GM12878 (cell line): ENCODE measurements around the gene MGLL. TPM values are rescaled to one million over a fixed set of nuclear protein-coding genes. Genes with fewer than 3 reads are reported as not detected.

Experiments
- ATAC-seq: fragments of 200-7000 bp; cut with Tn5 transposase; 3 replicates; pipeline ENCODE4 v1.9.1; 2020; ENCODE audit warnings: mild to moderate bottlenecking, moderate library complexity
- BruUV-seq: library from RNA; stranded (reverse); fragments of 400-500 nt; replicated peaks from 2 replicates; lab custom pipeline; 2021; lab: Mats Ljungman, UMichigan
- CTCF ChIA-PET: fragments of 300-600 bp; sonication (Branson Sonifier 250); formaldehyde crosslinking; extraction: SDS; loops from one replicate; lab custom pipeline; 2021; ENCODE audit warnings: inconsistent platforms; lab: Yijun Ruan, JAX
- POLR2A ChIA-PET: fragments of 350-600 bp; formaldehyde crosslinking; extraction: SDS; loops from one replicate; lab custom pipeline; 2021; ENCODE audit warnings: inconsistent platforms; lab: Charles Lee
- RAD21 ChIA-PET: fragments of 300-600 bp; sonication (Branson Sonifier 250); formaldehyde crosslinking; loops from one replicate; lab custom pipeline; 2023; ENCODE audit warnings: antibody characterized with exemption; ENCODE audit not compliant: unreplicated experiment; lab: Charles Lee
- SMC1A ChIA-PET: fragments of 300-600 bp; sonication (Branson Sonifier 250); formaldehyde crosslinking; loops from one replicate; lab custom pipeline; 2023; ENCODE audit not compliant: unreplicated experiment, uncharacterized antibody; lab: Charles Lee
- DNase-seq: peaks from one replicate; pipeline ENCODE4 v3.0.0-alpha.2; 2011; ENCODE audit warnings: low read depth, low spot score
- FAIRE-seq: peaks from 3 replicates; lab custom pipeline; 2011; peaks lifted over from hg19 to GRCh38; lab: Jason Lieb, UNC
- H2AFZ ChIP-seq: 2 replicates; pipeline ENCODE4 v1.6.0; 2011; ENCODE audit warnings: low read depth, low read length, control low read depth; ENCODE audit not compliant: control insufficient read depth
- H3K27ac ChIP-seq: 2 replicates; pipeline ENCODE4 v1.5.1; 2011; ENCODE audit warnings: control low read depth; ENCODE audit not compliant: control insufficient read depth, insufficient read depth
- H3K27me3 ChIP-seq, 2 experiments: replicated peaks in 1 of 2; 2 replicates each; pipeline versions ENCODE4 v1.6.0 to v1.6.1; 2011; ENCODE audit warnings: low read length in 1 of 2; ENCODE audit not compliant: control insufficient read depth in 2 of 2, insufficient read depth in 2 of 2
- H3K36me3 ChIP-seq, 2 experiments: 2 replicates each; pipeline ENCODE4 v1.5.1; 2011; ENCODE audit warnings: low read length in 1 of 2; ENCODE audit not compliant: control insufficient read depth in 2 of 2, insufficient read depth in 2 of 2
- H3K4me1 ChIP-seq: 2 replicates; pipeline ENCODE4 v1.6.1; 2011; ENCODE audit warnings: mild to moderate bottlenecking, low read length, moderate library complexity, mixed read lengths; ENCODE audit not compliant: control insufficient read depth, insufficient read depth
- H3K4me2 ChIP-seq: 2 replicates; pipeline ENCODE4 v1.6.0; 2011; ENCODE audit warnings: control low read depth; ENCODE audit not compliant: control insufficient read depth, insufficient read depth
- H3K4me3 ChIP-seq: fragments of 200-600 bp; sonication (generic); 2 replicates; pipeline ENCODE4 v1.5.1; 2016
- H3K79me2 ChIP-seq: 2 replicates; pipeline ENCODE4 v1.6.0; 2011; ENCODE audit warnings: low read length; ENCODE audit not compliant: control insufficient read depth, insufficient read depth
- H3K9ac ChIP-seq: 2 replicates; pipeline ENCODE4 v1.8.0; 2011; ENCODE audit warnings: low read length, control low read depth, mixed read lengths; ENCODE audit not compliant: control insufficient read depth, insufficient read depth
- H3K9me3 ChIP-seq: replicated peaks from 3 replicates; pipeline ENCODE4 v1.5.1; 2011; ENCODE audit warnings: mild to moderate bottlenecking, low read length; ENCODE audit not compliant: control insufficient read depth, insufficient read depth
- H4K20me1 ChIP-seq: 2 replicates; pipeline ENCODE4 v1.6.0; 2011; ENCODE audit not compliant: control insufficient read depth, insufficient read depth
- ASH2L ChIP-seq: fragments of 300-600, 200-600 bp; sonication (generic); IDR thresholded peaks from 2 replicates; pipeline ENCODE4 v1.6.1; 2017; ENCODE audit warnings: low read depth, mild to moderate bottlenecking, borderline replicate concordance
- BCLAF1 ChIP-seq: fragments of 450-650 bp; IDR thresholded peaks from 2 replicates; pipeline ENCODE4 v1.6.1; 2017; ENCODE audit warnings: antibody characterized with exemption, mild to moderate bottlenecking, moderate library complexity
- CBX5 ChIP-seq: sonication (generic); IDR thresholded peaks from 2 replicates; pipeline ENCODE4 v1.6.1; 2016; ENCODE audit warnings: low read depth, moderate library complexity, mild to moderate bottlenecking, inconsistent platforms
- GATAD2B ChIP-seq: fragments of 450-650 bp; conservative IDR thresholded peaks from 2 replicates; pipeline ENCODE4 v1.6.1; 2017; ENCODE audit warnings: low read depth, mild to moderate bottlenecking, moderate library complexity
- HSF1 ChIP-seq: fragments of 150-350 bp; IDR thresholded peaks from 2 replicates; pipeline ENCODE4 v1.6.1; 2014; ENCODE audit warnings: mild to moderate bottlenecking, low read depth, low read length
- MAX ChIP-seq: IDR thresholded peaks from 2 replicates; pipeline ENCODE4 v1.6.1; 2012; ENCODE audit warnings: low read depth, low read length, improper control_type of control experiment
- RAD21 ChIP-seq: IDR thresholded peaks from 2 replicates; pipeline ENCODE4 v1.6.1; 2011; ENCODE audit warnings: mild to moderate bottlenecking, low read depth, low read length, moderate library complexity; ENCODE audit not compliant: insufficient read depth
- RUNX3 ChIP-seq: IDR thresholded peaks from 2 replicates; pipeline ENCODE4 v1.6.1; 2012; ENCODE audit warnings: low read length, inconsistent platforms
- SUPT20H ChIP-seq: IDR thresholded peaks from 2 replicates; pipeline ENCODE4 v1.6.1; 2011; ENCODE audit warnings: low read depth, mild to moderate bottlenecking, low read length, moderate library complexity, borderline replicate concordance; ENCODE audit not compliant: control insufficient read depth
- YBX1 ChIP-seq: fragments of 450-650 bp; IDR thresholded peaks from 2 replicates; pipeline ENCODE4 v1.6.1; 2016; ENCODE audit warnings: antibody characterized with exemption
- ZSCAN29 ChIP-seq: fragments of 450-650 bp; IDR thresholded peaks from 2 replicates; pipeline ENCODE4 v1.6.1; 2017; ENCODE audit warnings: mild to moderate bottlenecking, moderate library complexity
- WGBS: methylation state at CpG from one replicate; pipeline ENCODE4 v1.1.6; 2016; ENCODE audit warnings: low lambda C conversion rate; ENCODE audit not compliant: insufficient replicate concordance, insufficient coverage; ENCODE audit errors: missing lambda C conversion rate; 5-methylcytosine and 5-hydroxymethylcytosine counted together
- in situ Hi-C: fragments of 300-500 bp; cut with MboI; formaldehyde crosslinking; loops from 9 replicates; pipeline ENCODE4 v1.14.3; 2018; ENCODE audit warnings: mixed read lengths
- intact Hi-C: fragments of 100-400 bp; cut with micrococcal nuclease; formaldehyde crosslinking; loops from one replicate; pipeline ENCODE4 v1.14.2; 2022; ENCODE audit not compliant: unreplicated experiment
- polyA plus RNA-seq, 11 experiments: library from polyadenylated mRNA; depleted of rRNA in 4 of 11; unstranded in 6 of 11; stranded (reverse) in 5 of 11; fragments of >200 nt; fragmentation: Nextera tagmentation in 4 of 11; fragmentation: Illumina TruSeq in 1 of 11; extraction: Ambion mirVana in 4 of 11; extraction: Trizol in 1 of 11; gene quantifications; 1 replicate in 1 of 11; 2 replicates in 10 of 11; pipeline versions ENCODE4 v1.2.1 to v1.2.3, GENCODE V29; 2011 to 2016; ENCODE audit warnings: inconsistent platforms in 2 of 11, missing spikeins in 2 of 11, low read depth in 1 of 11
- total RNA-seq, 4 experiments: library from RNA; depleted of rRNA in 3 of 4; stranded (reverse); fragments of >200 nt in 3 of 4; fragmentation: Illumina TruSeq in 1 of 4; extraction: Trizol in 1 of 4; gene quantifications; 2 replicates each; pipeline versions ENCODE4 v1.2.1 to v1.2.3, GENCODE V29; 2013 to 2021

Gene MGLL
- total and polyA plus RNA-seq, 10 of the 15 experiments (the other 5 are each of a cell fraction or from before 2014, with no cell fraction given) = 44.9 to 177 (median 72.9) TPM

DNA sequence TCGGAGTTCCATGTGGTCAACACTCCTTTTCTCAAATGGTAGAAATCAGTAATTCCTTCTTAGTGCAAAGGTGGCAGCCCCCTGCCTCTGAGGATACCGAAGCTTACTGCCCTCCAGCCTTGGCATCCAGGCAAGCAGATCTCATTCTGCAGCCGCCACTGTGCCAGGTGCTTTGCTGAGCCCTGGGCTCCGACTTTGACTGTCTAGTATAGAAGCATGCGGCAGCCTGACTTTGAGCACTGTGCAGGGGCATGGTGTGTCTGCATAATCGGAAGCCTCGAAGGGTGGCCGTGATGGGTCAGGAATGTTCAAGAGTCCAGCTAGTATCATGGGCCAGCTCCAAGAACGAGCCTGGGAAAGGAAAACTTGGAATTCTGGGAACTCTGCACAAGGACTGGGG is 109.9 kb downstream of the MGLL start (continued):
- no peak for TF ChIP-seq HSF1
- TF ChIP-seq ASH2L = no peak
- TF ChIP-seq RAD21 = no peak
- TF ChIP-seq MAX = no peak
- TF ChIP-seq, all 136 proteins: peak for 0

GRCh38 chr3:127711896-127712295 is 110.4 kb downstream of the MGLL start:
- intact Hi-C loops = no loop called here
- no TSS peak for BruUV-seq
- TF ChIP-seq CBX5 = no peak
- TF ChIP-seq YBX1 = no peak
- TF ChIP-seq ZSCAN29 = no peak
- TF ChIP-seq RUNX3 = no peak
- TF ChIP-seq GATAD2B = no peak
- TF ChIP-seq SUPT20H = no peak
- TF ChIP-seq BCLAF1 = no peak
- TF ChIP-seq, all 136 proteins: peak for 0
- ChIA-PET RAD21 (no interaction called here), CTCF (no interaction called here), SMC1A (no interaction called here), POLR2A (no interaction called here)
- Histone ChIP-seq H3K36me3 (peaks cover 31 to 51% of the 10 kb centered on the region in 2 experiments; a peak in 3 of 4 replicates), H3K4me3 (no peak overlapping the region), H3K79me2 (no peaks in the 10 kb centered on the region), H4K20me1 (no peaks in the 10 kb centered on the region), H3K9ac (no peak overlapping the region), H3K4me1 (no peaks in the 10 kb centered on the region), H2AFZ (no peak overlapping the region), H3K4me2 (no peak overlapping the region), H3K27me3 (no peaks in the 10 kb centered on the region), H3K9me3 (no peaks in the 10 kb centered on the region), H3K27ac (no peak overlapping the region)
- WGBS = 92% methylated on average over 11 of the region's 14 CpGs
- ATAC-seq (no peak), DNase-seq (no peak), FAIRE-seq (no peak)
- in situ Hi-C loops = no loop called here
